SW 1271 (cell line): ENCODE data around the gene MT2A.
A peak's percentile ranks its signal among the peaks of the same experiment; 100 is the strongest.
"Not testable (repeated sequence)": the region's sequence is repeated elsewhere in the genome, so short reads cannot be mapped to it uniquely, and the experiment has no call there.

Experiments used
- DNase-seq, 2 experiments: peaks; one replicate each; lab custom pipeline; 2025; lab: John Stamatoyannopoulos, UW

Gene MT2A

DNA sequence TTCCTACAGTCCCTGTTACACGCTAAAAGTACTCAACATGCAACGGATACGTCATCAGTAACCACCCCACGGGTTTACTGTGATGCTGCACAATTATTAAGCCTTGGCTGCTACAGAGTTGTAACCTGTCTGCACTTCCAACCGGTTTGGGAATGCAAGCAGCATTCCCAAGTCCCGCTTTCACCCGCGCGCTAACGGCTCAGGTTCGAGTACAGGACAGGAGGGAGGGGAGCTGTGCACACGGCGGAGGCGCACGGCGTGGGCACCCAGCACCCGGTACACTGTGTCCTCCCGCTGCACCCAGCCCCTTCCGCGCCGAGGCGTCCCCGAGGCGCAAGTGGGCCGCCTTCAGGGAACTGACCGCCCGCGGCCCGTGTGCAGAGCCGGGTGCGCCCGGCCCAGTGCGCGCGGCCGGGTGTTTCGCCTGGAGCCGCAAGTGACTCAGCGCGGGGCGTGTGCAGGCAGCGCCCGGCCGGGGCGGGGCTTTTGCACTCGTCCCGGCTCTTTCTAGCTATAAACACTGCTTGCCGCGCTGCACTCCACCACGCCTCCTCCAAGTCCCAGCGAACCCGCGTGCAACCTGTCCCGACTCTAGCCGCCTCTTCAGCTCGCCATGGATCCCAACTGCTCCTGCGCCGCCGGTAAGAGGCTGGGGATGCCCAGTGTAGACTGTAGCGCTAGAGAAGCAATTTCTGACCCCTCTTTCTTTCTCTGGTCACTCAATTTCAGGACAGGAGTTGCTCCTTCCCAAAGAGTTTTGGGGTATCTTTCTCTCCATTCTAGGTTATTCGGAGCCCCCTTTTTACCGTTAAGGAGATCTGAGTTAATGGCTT lies at the start of gene MT2A:
MT2A (plus strand) TSS at position 542 of the 833 bp plus-strand sequence; CDS start at position 614, 72 bp downstream.
- peak; percentile 82 to 91 for DNase-seq

DNA sequence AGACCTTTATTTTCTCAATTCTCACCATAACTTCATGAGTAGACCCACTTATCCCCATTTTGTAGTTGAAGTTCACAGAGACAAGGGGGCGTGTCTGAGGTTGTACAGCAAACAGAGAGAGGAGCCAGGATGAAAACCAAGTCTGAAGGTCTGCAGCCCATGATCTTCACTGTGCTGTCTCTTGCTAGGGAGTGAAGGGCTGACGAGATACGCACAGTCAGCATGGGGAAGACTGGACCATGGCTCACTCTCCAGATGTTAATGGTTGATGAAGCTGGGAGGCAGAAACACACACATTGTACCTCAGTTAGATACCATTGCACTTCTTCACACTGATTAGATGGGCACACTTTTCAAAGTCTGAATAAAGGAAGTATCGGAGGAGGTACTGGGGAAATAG lies 49.3 kb upstream of the MT2A start:
- DNase-seq = no peak

DNA sequence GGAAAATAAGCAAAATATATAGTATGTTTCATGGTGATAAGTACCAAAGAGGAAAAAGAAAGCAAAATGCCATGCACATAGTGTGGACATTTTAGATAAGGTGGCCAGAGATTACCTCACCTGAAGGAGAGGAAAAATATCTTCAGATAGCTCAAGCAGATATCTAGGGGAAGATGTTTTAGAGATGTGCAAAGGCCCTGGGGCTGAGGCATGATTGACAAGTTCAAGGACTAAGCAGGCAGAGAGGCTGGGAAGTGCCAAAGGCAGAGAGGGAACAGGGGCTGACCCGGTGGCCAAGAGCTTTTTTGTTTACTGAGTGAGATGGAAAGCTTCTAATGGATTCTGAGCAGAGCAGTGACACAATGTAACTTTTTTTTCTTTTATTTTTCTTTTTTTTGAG lies 47.9 kb upstream of the MT2A start:
- DNase-seq = no peak

DNA sequence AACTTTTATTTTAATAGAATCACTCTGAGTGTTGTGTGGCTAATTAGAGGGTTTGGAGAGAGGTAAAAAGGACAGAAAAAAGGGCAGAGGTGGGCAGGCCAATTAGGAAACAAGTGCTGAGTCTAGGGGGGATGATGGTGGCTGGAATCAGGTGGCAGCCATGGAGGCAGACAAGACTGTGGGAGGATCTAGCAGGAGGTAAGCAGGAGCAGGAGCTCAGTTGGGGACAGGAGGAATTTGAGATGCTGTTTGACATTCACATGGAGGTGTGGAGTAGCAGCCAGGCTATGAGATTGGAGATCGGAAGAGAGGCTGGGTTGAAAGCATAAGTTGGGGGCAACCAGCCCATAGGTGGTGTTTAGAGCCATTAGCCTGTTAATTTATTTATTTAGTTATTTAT lies 47.3 kb upstream of the MT2A start:
- DNase-seq = no peak

DNA sequence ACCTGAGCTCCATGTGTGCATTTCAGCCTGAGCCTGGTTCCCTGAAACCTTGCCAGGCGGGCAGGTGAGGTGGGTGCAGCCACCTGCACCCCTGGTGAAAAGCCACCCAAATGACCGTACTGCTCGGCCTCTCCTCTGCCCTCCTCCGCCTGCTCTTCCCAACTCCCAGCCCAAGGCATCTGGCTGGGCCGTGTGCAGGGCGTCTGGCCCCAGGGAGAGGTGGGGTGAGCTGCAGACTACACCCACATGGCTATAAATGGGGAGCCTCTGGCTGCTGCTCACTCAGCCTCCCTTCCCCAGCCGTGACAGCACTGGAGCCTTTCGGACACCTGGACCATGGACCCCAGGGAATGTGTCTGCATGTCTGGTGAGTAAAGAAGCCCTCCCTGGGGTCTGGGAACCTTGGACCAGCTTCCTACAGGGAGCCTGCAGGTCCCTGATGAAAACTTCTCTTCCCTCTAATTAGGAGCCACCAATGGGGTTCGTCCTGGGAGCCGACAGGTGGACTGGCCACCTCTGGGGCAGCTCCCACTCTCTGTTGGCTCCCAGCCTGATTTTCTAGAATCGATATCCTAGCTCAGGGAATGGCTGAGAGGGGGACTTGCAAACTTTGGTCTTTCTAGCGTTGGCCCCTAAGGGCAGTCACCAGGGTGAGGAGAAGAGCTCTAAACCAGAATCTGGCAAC lies 43.4 kb upstream of the MT2A start, which contains the start of gene MT4:
MT4 (plus strand) TSS at position 281 of the 685 bp plus-strand sequence; CDS start at position 337, 56 bp downstream.
- DNase-seq = no peak

DNA sequence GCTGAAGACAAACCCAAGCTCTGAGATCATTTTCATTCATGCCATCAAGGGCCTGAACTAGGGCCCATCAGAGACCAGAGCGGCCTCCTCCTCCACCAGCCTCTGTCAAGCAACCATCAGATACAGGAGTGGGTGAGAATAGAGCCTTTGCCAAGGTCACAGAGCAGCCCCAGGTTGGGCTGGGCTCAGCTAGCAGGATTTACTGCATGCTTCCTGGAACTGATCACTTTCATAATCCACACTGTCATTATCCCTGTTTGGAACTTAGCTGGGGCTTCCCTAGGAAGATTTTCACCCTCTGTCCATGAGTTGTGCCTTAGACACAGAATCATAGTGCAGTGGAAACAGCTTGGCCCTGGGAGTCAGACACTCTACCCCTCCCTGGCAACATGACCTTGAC lies 38.4 kb upstream of the MT2A start:
- DNase-seq = no peak

DNA sequence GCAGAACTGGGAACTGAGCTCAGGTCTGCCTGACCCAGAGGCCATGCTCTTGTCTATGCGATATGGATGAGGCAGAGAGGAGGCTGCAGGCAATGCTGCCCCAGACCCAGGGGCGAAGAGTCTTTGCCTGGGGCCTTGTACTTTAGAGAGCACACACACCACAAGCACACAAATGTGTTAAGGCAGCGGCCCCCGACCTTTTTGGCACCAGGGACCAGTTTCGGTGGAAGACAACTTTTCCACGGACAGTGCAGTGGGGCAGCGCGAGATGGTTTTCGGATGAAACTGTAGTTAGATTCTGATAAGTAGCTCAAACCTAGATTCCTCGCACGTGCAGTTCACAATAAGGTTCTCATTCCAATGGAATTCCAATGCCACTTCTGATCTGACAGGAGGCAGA lies 36.9 kb upstream of the MT2A start:
- no peak for DNase-seq

DNA sequence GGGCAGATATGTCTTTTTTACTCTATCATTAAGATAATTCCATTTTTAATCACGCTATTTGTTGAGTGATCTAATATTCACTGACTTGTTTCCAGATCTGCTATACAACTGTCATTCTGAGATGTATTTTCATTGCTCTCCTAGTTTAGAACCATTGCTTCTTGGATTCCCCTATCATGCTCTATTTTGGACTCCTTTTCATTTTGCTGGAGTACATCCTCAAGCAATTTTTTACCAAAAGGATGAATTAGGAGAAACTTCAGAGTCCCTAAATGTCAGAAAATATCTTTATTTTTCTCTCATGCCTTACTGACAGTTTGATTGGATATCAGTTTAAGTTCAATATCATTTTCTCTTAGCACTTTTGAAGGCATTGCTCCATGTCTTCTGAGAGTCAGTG lies 33.8 kb upstream of the MT2A start:
- no peak for DNase-seq

DNA sequence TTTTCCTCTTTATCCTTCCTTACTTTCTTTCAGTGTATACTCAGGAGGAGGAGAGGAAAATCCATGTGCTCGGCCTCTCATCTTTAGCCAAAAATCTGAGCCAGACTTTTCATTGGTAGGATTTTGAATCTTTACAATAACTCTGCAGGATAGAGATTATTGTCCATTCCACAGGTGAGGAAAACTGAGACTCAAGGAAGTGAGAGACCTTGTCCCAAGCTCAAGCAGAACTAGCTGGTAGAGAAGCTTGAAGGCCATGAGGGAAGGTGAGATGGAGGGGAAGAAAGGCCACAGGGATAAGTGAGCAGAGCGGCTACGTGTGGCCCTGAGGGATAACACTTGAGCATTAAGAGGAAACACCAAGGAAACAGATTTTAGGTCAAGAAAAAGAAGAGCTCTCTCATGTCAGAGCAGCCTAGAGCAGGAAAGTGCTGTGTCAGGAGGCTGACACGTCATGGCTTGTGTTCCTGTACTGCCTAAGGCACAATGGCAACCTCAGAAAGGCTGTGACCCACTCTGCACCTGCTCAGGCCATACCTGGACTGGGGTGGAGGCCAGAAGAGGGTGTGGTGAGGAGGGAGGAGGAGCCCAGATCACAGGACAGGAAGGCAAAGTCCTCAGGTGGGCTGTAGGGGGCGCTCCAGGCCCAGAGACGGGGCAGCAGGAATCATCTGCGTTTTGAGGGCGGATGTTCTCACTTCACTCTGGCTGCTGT lies 31.6 kb upstream of the MT2A start:
- DNase-seq = peak in 1 of 2 experiments; percentile 1

DNA sequence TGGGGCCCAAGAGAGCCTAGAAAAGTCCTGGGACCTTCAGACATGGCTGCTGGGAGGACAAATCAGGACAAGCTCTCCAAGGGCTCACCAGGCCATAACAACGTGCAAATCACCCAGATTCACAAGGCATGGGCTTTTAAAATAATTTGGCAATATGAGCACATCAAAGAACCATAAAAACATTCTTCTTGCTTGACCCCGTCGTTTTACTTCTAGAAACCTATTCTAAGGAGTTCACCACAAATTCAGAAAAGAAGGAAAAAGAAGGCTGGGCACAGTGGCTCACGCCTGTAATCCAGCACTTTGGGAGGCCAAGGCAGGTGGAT lies 31.1 kb upstream of the MT2A start:
- no peak for DNase-seq

DNA sequence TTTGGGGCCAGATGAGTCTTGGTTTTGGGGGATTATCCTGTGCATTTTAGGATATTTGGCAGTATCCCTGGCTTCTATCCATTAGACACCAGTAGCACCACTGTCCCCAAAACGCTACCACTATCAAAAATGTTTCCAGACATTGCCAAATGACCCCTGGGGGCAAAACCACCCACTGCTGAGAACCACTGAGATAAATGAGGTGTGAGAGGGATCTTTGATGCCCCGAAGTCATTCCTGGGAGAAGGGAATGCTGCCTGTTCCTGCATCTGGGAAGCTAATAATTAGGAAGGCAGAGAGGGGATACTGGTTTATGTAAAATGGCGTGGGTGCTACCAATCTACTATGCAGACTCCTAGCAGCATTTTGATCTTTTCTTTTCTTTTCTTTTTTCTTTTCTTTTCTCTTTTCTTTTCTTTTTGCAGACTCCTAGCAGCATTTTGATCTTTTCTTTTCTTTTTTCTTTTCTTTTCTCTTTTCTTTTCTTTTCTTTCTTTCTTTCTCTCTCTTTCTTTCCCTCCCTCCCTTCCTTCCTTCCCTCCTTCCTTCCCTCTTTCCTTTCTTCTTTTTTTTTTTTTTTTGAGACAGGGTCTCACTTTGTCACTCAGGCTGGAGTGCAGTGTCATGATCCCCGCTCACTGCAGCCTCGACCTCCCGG lies 27.9 kb upstream of the MT2A start:
- DNase-seq = no peak

DNA sequence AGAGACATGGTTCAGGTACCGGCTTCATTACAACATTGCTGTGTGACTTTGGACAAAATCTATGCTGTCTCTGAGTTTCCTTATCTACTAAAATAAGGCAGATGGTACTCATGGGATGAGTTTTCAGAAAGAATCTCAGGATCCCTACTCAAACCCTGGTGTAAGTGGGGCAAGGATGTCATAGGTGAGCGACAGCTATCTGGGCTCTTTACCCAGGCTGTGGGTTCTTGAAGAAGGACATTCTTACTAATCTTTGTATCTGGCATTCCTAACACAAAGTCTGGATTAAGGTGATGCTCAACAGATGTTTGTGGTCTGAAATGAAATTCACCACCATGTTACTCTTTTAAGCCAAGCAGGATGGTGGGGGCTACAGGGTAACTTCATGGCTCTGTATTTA lies 25.5 kb upstream of the MT2A start:
- DNase-seq = not testable (repeated sequence)

DNA sequence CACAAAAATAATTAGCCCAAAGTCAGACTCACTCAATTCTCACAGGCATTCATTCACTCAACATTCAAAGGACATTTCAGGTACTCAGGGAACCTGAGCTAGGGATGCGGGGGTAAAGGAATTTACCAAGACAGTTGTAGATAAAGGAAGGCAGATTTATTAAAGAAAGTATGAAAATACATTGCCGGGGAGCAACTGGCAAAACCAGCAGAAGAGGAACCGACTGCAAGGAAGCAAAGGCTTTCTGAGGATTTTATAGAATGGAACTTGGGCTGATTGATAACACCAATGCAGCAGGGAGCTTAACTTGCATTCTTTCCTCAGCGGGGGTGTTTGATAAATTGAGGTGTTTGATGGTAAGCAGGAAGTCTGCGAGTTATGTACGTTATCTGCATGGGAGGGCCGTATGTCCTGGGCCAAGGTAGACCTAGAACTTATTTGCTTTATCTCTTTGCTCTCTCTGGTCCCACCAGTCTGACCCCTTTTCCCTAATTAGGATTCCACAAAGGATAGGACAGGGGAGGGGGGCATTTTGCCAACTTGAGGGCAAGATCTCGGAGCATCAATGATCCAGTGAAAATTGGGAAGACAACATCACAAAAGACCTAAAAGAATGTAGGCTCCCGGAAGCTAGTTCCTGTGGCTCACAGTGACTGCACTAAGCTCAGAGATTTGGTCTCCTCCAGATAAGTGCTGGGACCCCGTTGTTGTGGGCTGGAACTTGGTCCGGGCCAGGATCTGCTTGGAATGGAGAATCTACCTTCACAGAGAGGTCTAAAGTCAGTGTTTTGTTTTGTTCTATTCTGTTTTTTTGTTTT lies 24.8 kb upstream of the MT2A start:
- no peak for DNase-seq

DNA sequence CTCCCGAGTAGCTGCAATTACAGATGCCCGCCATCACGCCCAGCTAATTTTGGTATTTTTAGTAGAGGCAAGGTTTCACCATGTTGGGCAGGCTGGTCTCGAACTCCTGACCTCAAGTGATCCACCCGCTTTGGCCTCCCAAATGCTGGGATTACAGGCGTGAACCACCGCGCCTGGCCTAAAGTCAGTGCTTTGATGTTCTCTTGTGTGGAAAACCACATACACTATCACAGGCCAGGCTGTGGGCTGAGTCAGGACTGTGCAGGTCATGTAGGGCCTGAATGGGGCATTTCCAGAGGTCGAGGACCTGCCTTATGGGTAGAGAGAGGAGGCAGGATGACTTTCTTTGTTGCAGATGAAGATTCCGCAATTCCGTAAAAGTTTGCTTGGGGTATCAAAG lies 24.1 kb upstream of the MT2A start:
- no peak for DNase-seq

DNA sequence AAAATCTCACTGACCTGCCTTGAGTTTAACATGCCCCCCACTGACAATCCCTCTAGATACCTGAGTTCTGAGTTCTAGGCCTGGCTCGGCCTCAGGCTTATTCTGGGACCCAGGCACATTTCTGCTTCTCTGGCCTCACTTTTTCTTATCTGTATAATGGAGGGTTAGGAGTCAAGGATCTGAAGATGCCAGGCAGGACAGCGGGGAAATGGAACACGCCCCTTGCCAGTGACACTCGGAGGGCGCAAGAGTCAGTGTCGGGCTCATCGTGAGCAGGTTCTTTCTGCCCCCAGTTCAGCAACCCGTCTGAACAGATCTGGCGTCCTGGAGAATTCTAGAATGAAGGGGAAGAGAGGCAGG lies 19.6 kb upstream of the MT2A start:
- DNase-seq = no peak

DNA sequence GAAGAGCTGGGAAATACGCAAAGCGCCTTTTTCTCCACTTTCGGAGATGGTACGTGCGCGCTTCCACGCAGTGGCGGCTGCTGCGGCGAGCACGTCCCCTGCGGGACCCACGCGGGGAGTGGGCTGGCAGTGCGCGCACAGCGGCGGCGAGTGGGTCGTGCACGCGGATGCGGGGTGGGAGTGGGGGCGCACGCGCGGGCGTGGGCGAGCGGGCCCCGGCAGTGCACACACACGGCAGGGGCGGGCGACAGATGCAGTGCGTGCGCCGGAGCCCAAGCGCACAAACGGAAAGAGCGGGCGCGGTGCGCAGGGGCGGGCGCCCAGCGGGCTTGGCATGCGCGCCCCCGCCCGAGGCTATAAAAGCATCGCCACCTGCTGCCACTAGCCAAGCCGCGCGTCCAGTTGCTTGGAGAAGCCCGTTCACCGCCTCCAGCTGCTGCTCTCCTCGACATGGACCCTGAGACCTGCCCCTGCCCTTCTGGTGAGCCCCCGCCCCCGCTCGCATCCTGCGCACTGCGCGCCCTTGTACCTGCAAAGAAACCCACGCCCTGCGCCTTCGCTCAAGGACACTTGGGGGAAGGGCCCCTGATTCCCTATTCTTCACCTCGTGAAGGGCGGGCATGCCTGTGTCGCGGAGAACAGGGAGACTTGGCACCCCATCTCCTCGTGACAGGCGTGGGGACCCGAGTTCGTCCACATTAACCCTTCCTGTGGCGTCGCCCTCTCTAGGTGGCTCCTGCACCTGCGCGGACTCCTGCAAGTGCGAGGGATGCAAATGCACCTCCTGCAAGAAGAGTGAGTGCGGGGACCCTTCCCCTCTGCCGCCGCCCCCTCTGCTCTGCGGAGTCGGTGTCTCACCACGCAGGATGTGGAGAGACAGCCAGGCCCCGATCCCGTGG lies 19.0 kb upstream of the MT2A start, which contains the start of gene MT3:
MT3 (plus strand) TSS at position 388 of the 899 bp plus-strand sequence; CDS start at position 451, 63 bp downstream.
- DNase-seq = no peak

DNA sequence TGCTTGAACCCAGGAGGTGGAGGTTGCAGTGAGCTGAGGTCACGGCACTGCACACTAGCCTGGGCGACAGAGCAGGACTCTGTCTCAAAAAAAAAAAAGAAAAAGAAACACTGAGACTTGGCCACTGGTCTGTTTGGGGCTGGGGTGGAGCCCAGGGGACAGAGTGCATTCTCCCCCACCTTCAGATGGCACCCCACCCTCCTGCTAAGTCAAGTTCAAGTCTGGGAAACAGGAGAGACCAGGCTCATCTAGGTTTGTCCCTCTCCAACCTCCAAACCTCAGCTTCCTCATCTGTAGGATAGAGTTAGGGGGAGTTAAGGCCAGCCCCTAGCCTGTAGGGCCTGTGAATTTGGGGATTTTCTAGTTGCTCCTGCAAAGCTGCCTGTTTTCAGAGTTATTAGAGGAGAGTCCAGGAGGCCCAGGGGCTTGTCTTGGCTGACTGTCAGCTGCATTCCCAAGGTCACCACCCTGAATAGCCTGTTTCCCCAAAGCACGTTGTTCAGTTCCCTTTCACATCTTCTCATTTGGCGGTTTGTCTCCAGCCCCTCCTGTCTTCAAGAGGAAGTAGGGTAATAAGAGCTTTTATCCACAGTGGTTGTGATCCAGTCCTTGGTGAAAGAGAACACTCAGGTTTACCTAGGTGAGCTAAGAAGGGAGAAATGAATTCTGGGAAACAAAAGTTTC lies 16.9 kb upstream of the MT2A start:
- no peak for DNase-seq

DNA sequence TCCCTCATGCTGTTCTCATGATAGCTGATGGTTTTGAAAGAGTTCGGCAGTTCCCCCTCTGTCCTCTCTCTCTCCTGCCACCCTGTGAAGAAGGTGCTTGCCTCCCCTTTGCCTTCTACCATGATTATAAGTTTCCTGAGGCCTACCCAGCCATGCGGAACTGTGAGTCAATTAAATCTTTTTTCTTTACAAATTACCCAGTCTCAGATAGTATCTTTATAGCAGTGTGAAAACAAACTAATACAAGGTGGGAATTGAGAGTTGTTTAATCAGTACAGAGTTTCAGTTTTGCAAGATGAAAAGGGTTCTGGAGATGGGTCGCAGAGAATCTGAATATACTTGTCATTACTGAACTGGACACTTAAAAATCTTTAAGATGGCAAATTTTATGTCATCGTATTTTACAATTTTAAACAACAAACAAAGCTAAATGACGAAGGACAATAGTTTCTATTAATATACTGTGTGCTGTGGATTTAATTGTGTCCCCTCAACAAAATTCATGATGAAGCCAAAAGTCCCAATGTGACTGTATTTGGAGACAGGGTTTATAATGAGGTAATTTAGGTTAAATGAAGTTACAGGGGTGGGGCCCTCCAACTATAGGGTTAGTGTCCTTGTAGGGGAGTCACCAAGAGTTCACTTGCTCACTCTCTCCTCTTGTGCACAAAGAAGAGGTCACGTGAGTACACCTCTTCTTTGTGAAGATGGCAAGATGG lies 14.7 kb upstream of the MT2A start:
- DNase-seq = no peak

DNA sequence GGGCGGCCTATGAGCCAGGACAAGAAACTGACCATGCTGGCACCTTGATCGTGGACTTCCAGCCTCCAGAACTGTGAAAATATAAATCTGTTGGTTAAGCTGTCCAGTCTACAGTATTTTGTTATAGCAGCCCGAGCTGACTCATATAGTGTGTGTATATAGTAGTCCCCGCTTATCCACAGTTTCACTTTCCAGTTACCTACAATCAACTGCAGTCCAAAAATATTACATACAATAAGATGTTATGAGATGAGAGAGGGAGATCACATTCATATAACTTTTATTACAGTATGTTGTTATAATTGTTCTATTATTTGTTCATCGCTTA lies 14.1 kb upstream of the MT2A start:
- DNase-seq = no peak
